ENCODE measurements around the gene DRD4.
"Not testable (repeated sequence)": the region's sequence is repeated elsewhere in the genome, so short reads cannot be mapped to it uniquely, and the experiment has no call there.

The DRD4 gene

GRCh38 chr11:680476-680875 lies 43.4 kb downstream of the DRD4 start:
- Mint-ChIP-seq H3K27ac (no peak overlapping the region), H3K9me3 (no peaks in the 10 kb centered on the region), H3K36me3 (peaks cover 37% of the 10 kb centered on the region), H3K27me3 (no peaks in the 10 kb centered on the region), H3K4me3 (no peak overlapping the region), H3K4me1 (no peaks in the 10 kb centered on the region)
- ATAC-seq (ENCODE audit: low read depth) (no peak), DNase-seq (ENCODE audit: low spot score in 2 of 2) (no peak)

- no peak overlapping the region for H3K27ac Mint-ChIP-seq
- H3K27me3 Mint-ChIP-seq, result no peaks in the 10 kb centered on the region
- DNase-seq (ENCODE audit: low spot score in 2 of 2) (no peak), ATAC-seq (ENCODE audit: low read depth) (no peak)
- no peaks in the 10 kb centered on the region for H3K9me3 Mint-ChIP-seq
- H3K36me3 Mint-ChIP-seq, result peaks cover 37% of the 10 kb centered on the region
- no peak overlapping the region for H3K4me3 Mint-ChIP-seq
- H3K4me1 Mint-ChIP-seq, result no peaks in the 10 kb centered on the region
Observed at GRCh38 chr11:680970-681369, 43.9 kb downstream of the DRD4 start.

DNA sequence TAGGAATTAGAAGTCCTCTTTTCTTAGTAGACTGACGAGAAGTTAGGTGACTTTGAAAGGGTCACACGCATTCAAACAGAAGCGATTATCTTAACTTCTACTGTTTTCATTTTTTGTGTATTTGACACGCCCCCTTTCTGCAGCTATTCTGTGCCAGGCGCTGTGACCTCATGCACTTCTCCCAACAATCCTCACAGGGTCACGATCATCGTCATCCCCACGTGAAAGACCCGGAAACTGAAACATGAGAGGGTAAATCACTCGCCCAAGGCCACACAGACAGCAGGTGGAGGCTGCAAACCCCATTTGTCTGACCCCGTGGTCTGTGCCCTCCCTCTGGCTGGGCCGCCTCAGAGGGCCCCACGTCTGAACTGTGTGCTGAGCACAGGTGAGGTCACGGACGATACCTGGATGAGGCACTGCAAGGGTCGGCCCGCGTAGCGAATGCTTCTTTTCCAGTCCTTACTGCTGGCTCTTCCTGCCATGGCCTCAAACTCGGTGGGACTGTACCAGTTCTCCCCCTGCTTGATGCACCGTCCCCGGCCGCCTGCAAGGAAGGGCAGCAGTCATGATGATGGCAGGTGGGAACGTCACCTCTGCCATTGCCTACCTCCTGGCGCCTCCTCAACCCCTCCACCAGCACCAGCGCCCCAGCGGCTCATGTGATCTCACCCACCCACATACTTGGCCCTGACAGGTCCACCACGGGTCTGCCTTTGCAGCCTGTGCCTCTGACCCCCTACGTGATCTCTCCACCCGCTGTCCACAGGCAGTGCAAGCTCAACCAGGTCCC lies 49.6 kb downstream of the DRD4 start:
- no peak for ATAC-seq (ENCODE audit: low read depth)
- H3K36me3 Mint-ChIP-seq, result peaks cover 32% of the 10 kb centered on the region
- no peak overlapping the region for H3K27ac Mint-ChIP-seq
- H3K4me3 Mint-ChIP-seq, result no peak overlapping the region
- H3K4me1 Mint-ChIP-seq, result no peaks in the 10 kb centered on the region
- H3K9me3 Mint-ChIP-seq, result no peaks in the 10 kb centered on the region
- no peaks in the 10 kb centered on the region for H3K27me3 Mint-ChIP-seq
- DNase-seq (ENCODE audit: low spot score in 2 of 2), result no peak

DNA sequence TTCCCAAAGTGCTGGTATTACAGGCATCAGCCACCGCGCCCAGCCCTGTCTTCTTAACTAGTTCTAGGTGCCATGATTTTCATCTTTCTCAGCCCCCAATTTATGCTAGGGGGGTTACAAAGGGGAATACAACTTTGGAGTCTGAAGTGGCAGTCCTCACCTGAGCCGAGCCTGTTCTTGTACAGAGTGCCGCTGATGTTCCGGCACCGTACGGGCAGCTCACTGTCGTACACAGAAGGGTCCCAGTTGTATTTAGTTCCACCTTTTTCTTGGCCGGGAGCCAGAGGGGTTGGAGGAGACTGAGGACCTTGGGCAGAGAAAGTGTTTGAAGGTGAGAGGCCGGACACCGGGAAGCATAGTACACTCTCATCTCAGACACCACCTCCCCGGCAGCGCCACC lies 50.7 kb downstream of the DRD4 start:
- ATAC-seq (ENCODE audit: low read depth), result no peak
- H3K4me3 Mint-ChIP-seq, result no peak overlapping the region
- H3K36me3 Mint-ChIP-seq, result peaks cover 26% of the 10 kb centered on the region
- H3K27ac Mint-ChIP-seq, result no peak overlapping the region
- H3K9me3 Mint-ChIP-seq, result no peaks in the 10 kb centered on the region
- H3K4me1 Mint-ChIP-seq, result peaks cover 6% of the 10 kb centered on the region
- no peak for DNase-seq (ENCODE audit: low spot score in 2 of 2)
- H3K27me3 Mint-ChIP-seq, result no peaks in the 10 kb centered on the region

- H3K27me3 Mint-ChIP-seq, result no peaks in the 10 kb centered on the region
- peaks cover 13% of the 10 kb centered on the region for H3K4me1 Mint-ChIP-seq
- H3K36me3 Mint-ChIP-seq, result peaks cover 18% of the 10 kb centered on the region
- no peak overlapping the region for H3K27ac Mint-ChIP-seq
- no peak overlapping the region for H3K4me3 Mint-ChIP-seq
- DNase-seq (ENCODE audit: low spot score in 2 of 2) (no peak), ATAC-seq (ENCODE audit: low read depth) (no peak)
- H3K9me3 Mint-ChIP-seq, result no peaks in the 10 kb centered on the region
Observed at GRCh38 chr11:688681-689080, 51.6 kb downstream of the DRD4 start.

DNA sequence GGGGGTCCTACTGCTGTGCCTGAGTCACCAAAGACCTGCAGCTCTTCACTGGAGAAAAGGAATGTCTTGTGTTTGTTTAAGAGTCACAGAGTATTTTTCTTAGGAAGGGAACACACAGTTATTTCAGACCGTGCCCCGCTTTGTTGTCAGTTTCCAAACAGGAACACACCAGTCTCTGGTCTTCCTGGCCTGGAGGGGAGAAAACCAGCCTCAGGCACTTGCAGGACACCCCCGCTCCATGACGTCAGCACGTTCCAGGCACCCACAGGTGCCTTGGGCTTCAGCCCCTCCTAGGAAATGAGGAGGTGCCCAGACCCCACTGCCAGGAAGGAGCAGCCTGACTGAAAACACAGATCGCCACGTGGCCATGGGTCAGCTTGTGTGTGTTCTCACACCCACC lies 52.6 kb downstream of the DRD4 start:
- H3K4me1 Mint-ChIP-seq, result peaks cover 20% of the 10 kb centered on the region
- H3K4me3 Mint-ChIP-seq, result no peak overlapping the region
- no peaks in the 10 kb centered on the region for H3K9me3 Mint-ChIP-seq
- no peaks in the 10 kb centered on the region for H3K27me3 Mint-ChIP-seq
- H3K36me3 Mint-ChIP-seq, result peaks cover 11% of the 10 kb centered on the region
- ATAC-seq (ENCODE audit: low read depth) (no peak), DNase-seq (ENCODE audit: low spot score in 2 of 2) (no peak)
- H3K27ac Mint-ChIP-seq, result no peak overlapping the region

GRCh38 chr11:690244-690643 lies 53.2 kb downstream of the DRD4 start:
- not testable (repeated sequence) for H3K27ac Mint-ChIP-seq; ATAC-seq (ENCODE audit: low read depth); H3K27me3 Mint-ChIP-seq; H3K36me3 Mint-ChIP-seq; H3K9me3 Mint-ChIP-seq; DNase-seq (ENCODE audit: low spot score in 2 of 2); H3K4me3 Mint-ChIP-seq
- peaks cover 20% of the 10 kb centered on the region for H3K4me1 Mint-ChIP-seq
